ENCODE results near the gene CADPS. TPM values are rescaled to one million over a fixed set of nuclear protein-coding genes. Genes with fewer than 3 reads are reported as not detected.

Gene CADPS
- total RNA-seq, 4 donors from 2014 or later: 0.09 to 4.4 (median 1.6) TPM; not detected in 1

DNA sequence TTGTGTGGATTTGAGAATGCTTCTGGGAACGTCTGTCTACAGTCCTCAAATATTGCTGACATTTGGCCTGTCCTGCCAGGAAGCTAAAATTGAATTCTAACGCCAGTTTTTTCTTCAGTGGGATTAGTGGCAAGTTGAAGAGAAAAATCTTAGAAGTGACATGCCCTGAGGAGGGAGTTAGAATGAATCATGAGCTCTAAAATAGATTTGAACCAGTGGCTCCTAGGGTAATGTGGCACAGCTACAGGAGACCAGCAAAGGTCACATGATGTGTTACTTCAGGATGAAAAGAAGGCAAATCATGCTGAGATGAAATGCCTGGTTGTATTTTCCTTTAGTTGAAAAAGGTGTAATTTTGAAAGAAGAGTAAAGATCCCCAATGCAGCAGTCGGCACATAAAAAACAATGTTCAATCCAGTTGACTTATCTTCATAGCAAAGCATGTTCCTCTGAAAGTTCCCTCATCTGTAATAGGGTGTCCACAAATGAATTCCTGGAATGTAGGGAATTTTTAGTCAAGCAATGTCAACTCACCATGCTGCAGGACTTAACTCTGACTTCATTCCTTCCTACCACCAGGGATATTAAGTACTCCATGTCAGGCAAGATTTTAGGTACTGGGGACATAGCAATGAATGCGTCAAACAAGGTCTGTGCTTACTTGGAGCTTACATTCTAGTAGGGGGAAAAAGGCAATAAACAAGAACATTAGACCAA lies 171.6 kb downstream of the CADPS start:
- ATAC-seq (ENCODE audit: low FRiP score) (no peak), DNase-seq (ENCODE audit: low spot score) (no peak)
- TF ChIP-seq, protein P1, sequence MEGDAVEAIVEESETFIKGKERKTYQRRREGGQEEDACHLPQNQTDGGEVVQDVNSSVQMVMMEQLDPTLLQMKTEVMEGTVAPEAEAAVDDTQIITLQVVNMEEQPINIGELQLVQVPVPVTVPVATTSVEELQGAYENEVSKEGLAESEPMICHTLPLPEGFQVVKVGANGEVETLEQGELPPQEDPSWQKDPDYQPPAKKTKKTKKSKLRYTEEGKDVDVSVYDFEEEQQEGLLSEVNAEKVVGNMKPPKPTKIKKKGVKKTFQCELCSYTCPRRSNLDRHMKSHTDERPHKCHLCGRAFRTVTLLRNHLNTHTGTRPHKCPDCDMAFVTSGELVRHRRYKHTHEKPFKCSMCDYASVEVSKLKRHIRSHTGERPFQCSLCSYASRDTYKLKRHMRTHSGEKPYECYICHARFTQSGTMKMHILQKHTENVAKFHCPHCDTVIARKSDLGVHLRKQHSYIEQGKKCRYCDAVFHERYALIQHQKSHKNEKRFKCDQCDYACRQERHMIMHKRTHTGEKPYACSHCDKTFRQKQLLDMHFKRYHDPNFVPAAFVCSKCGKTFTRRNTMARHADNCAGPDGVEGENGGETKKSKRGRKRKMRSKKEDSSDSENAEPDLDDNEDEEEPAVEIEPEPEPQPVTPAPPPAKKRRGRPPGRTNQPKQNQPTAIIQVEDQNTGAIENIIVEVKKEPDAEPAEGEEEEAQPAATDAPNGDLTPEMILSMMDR (IDR thresholded peaks at IDR 0.05): no peak

- ATAC-seq (ENCODE audit: low FRiP score): no peak
- no peak for DNase-seq (ENCODE audit: low spot score)
- TF ChIP-seq, protein P1 (IDR thresholded peaks at IDR 0.05): no peak
Measured at GRCh38 chr3:62700357-62700756, 174.9 kb downstream of the CADPS start.

DNA sequence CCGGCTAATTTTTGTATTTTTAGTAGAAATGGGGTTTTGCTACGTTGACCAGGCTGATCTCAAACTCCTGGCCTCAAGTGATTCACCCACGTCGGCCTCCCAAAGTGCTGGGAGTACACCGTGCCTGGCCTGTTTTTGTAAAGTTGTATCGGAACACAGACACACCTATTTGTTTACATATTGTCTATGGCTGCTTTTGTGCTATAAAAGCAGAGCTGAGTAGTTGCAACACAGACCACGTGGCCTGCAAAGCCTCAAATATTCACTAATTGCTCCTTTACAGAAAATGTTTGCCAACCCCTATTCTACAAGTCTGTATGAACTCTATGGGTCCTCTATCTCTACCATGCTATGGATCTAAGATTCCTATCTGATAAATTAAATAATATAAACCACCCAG lies 175.5 kb downstream of the CADPS start:
- TF ChIP-seq, protein P1 (IDR thresholded peaks at IDR 0.05): no peak
- no peak for ATAC-seq (ENCODE audit: low FRiP score)
- DNase-seq (ENCODE audit: low spot score): no peak

- TF ChIP-seq, protein P1 (IDR thresholded peaks at IDR 0.05): no peak
- DNase-seq (ENCODE audit: low spot score) (no peak), ATAC-seq (ENCODE audit: low FRiP score) (no peak)
Measured at GRCh38 chr3:62696011-62696410, 179.2 kb downstream of the CADPS start.

- no peak for DNase-seq (ENCODE audit: low spot score)
- ATAC-seq (ENCODE audit: low FRiP score): no peak
- TF ChIP-seq, protein P1 (IDR thresholded peaks at IDR 0.05): no peak
Measured at GRCh38 chr3:62688812-62689211, 186.4 kb downstream of the CADPS start.

DNA sequence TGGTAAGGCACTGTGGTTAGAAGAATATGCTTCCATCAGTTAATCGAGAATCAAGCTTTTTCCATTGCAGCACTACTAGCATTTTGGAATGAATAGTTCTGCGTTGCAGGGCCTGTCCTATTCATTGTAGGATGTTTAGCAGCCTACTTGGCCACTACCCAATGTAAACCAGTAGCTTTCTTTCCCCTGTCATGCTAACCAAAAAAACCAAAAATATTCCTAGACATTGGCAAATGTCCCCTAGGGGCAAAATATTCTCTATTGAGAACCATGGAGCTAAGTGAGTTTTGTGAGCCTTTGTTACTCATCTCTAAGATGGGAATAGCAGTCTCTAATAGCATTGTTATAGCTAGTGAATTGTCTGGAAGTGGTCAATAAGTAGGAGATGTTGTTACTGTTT lies 187.2 kb downstream of the CADPS start:
- DNase-seq (ENCODE audit: low spot score): no peak
- TF ChIP-seq, protein P1 (IDR thresholded peaks at IDR 0.05): no peak
- no peak for ATAC-seq (ENCODE audit: low FRiP score)

Measured in omental fat pad (tissue), 4 donors.